Peyer's patch (tissue), 4 donors: Measurements from ENCODE around the gene UST. TPM values are rescaled to one million over a fixed set of nuclear protein-coding genes. Genes with fewer than 3 reads are reported as not detected.

ENCODE experiments used
- DNase-seq, 3 donors: peaks; one replicate each; pipeline ENCODE4 v3.0.0-alpha.2; 2017 to 2019
- H3K27ac ChIP-seq, 4 donors: fragments of 200-600 bp; sonication (generic); one replicate each; pipeline ENCODE4 v1.5.1; 2016 to 2019
- H3K27me3 ChIP-seq, 2 donors: fragments of 200-600 bp; sonication (generic); one replicate each; pipeline ENCODE4 v1.5.1; 2019
- H3K36me3 ChIP-seq, 3 donors: fragments of 200-600 bp; sonication (generic); one replicate each; pipeline ENCODE4 v1.5.1; 2016 to 2019
- H3K4me1 ChIP-seq, 4 donors: fragments of 200-600 bp; sonication (generic); one replicate each; pipeline ENCODE4 v1.5.1; 2016 to 2019
- H3K4me3 ChIP-seq, 4 donors: fragments of 200-600 bp; sonication (generic); 1 replicate in 3 of 4; 2 replicates in 1 of 4; pipeline ENCODE4 v1.5.1; 2016 to 2019; ENCODE audit warnings: mild to moderate bottlenecking in 1 of 4
- H3K9me3 ChIP-seq, 4 donors: fragments of 200-600 bp; sonication (generic); one replicate each; pipeline ENCODE4 v1.5.1; 2016 to 2019; ENCODE audit warnings: mild to moderate bottlenecking in 1 of 4
- CTCF ChIP-seq, 6 experiments: fragments of 450-650 bp in 4 of 6; fragments of 200-600 bp in 2 of 6; sonication (generic) in 1 of 6; IDR thresholded peaks; one replicate each; pipeline ENCODE4 v1.5.1; 2017 to 2019; ENCODE audit warnings: antibody characterized with exemption in 6 of 6, mild to moderate bottlenecking in 3 of 6, moderate library complexity in 1 of 6
- POLR2A ChIP-seq, 2 donors: fragments of 450-650 bp; IDR thresholded peaks; one replicate each; pipeline ENCODE4 v1.5.1; 2017; ENCODE audit warnings: antibody characterized with exemption in 2 of 2, mild to moderate bottlenecking in 2 of 2, moderate library complexity in 2 of 2
- total RNA-seq, 4 donors: library from RNA; depleted of rRNA; stranded (reverse); fragments of >200 nt; gene quantifications; one replicate each; pipeline ENCODE4 v1.1.0, GENCODE V29; 2016

Gene UST
- total RNA-seq, 4 donors from 2014 or later: 3.0 to 37.1 (median 4.6) TPM

- no peaks in the 10 kb centered on the region for H3K27me3 ChIP-seq
- no peak overlapping the region for H3K27ac ChIP-seq
- no peak for DNase-seq
- no peaks in the 10 kb centered on the region for H3K36me3 ChIP-seq
- peaks cover 0 to 4% (median 0%) of the 10 kb centered on the region in 4 donors for H3K9me3 ChIP-seq
- H3K4me1 ChIP-seq: no peaks in the 10 kb centered on the region
- TF ChIP-seq CTCF (IDR thresholded peaks at IDR 0.05) (no peak), POLR2A (IDR thresholded peaks at IDR 0.05) (no peak)
- H3K4me3 ChIP-seq: no peak overlapping the region
These were observed 67.4 kb downstream of the UST start for GRCh38 chr6:148814082-148814790.

GRCh38 chr6:148814869-148815268, 68.0 kb downstream of the UST start:
- TF ChIP-seq POLR2A (IDR thresholded peaks at IDR 0.05): no peak
- H3K4me1 ChIP-seq: no peaks in the 10 kb centered on the region
- no peaks in the 10 kb centered on the region for H3K27me3 ChIP-seq
- no peaks in the 10 kb centered on the region for H3K36me3 ChIP-seq
- no peak overlapping the region for H3K4me3 ChIP-seq
- peaks cover 0 to 4% (median 0%) of the 10 kb centered on the region in 4 donors for H3K9me3 ChIP-seq
- DNase-seq: no peak
- H3K27ac ChIP-seq: no peak overlapping the region

- TF ChIP-seq CTCF (IDR thresholded peaks at IDR 0.05) (no peak), POLR2A (IDR thresholded peaks at IDR 0.05) (no peak)
- Histone ChIP-seq H3K4me3 (no peak overlapping the region), H3K4me1 (no peaks in the 10 kb centered on the region), H3K9me3 (peaks cover 0 to 4% (median 0%) of the 10 kb centered on the region in 4 donors), H3K27me3 (no peaks in the 10 kb centered on the region), H3K36me3 (no peaks in the 10 kb centered on the region), H3K27ac (no peak overlapping the region)
- no peak for DNase-seq
These were observed 69.3 kb downstream of the UST start for GRCh38 chr6:148816117-148816516.

GRCh38 chr6:148817689-148818088, 70.9 kb downstream of the UST start:
- Histone ChIP-seq H3K4me1 (no peaks in the 10 kb centered on the region), H3K9me3 (no peaks in the 10 kb centered on the region), H3K27me3 (no peaks in the 10 kb centered on the region), H3K36me3 (no peaks in the 10 kb centered on the region), H3K4me3 (no peak overlapping the region), H3K27ac (no peak overlapping the region)
- DNase-seq: no peak
- TF ChIP-seq CTCF (IDR thresholded peaks at IDR 0.05): no peak

GRCh38 chr6:148818939-148819575, 72.2 kb downstream of the UST start:
- DNase-seq: no peak
- H3K4me1 ChIP-seq: no peaks in the 10 kb centered on the region
- TF ChIP-seq POLR2A (IDR thresholded peaks at IDR 0.05) (no peak), CTCF (IDR thresholded peaks at IDR 0.05) (no peak)

GRCh38 chr6:148819852-148820251, 73.0 kb downstream of the UST start:
- no peaks in the 10 kb centered on the region for H3K4me1 ChIP-seq
- no peaks in the 10 kb centered on the region for H3K27me3 ChIP-seq
- no peak for DNase-seq
- no peak for TF ChIP-seq POLR2A (IDR thresholded peaks at IDR 0.05)
- no peak for TF ChIP-seq CTCF (IDR thresholded peaks at IDR 0.05)
- H3K36me3 ChIP-seq: no peaks in the 10 kb centered on the region
- H3K4me3 ChIP-seq: no peak overlapping the region
- no peaks in the 10 kb centered on the region for H3K9me3 ChIP-seq
- H3K27ac ChIP-seq: no peak overlapping the region

More at GRCh38 chr6:148818939-148819575, 72.2 kb downstream of the UST start:
- Histone ChIP-seq H3K27ac (no peak overlapping the region), H3K9me3 (no peaks in the 10 kb centered on the region), H3K36me3 (no peaks in the 10 kb centered on the region), H3K4me3 (no peak overlapping the region), H3K27me3 (no peaks in the 10 kb centered on the region)
